NT2/D1 (cell line): ENCODE results near the gene ZNF467.

Source experiments
- YY1 ChIP-seq: IDR thresholded peaks from 2 replicates; pipeline ENCODE4 v1.6.1; 2011; ENCODE audit not compliant: insufficient read length, insufficient read depth
- ZNF274 ChIP-seq: IDR thresholded peaks from 2 replicates; pipeline ENCODE4 v1.6.1; 2011; ENCODE audit warnings: mild to moderate bottlenecking, low read depth, low read length

- no peak for TF ChIP-seq ZNF274
- no peak for TF ChIP-seq YY1
These were observed 45.4 kb downstream of the ZNF467 start for GRCh38 chr7:149727899-149728476.
